DOHH2 (cell line): ENCODE results near the gene SEMA3D.
A peak's percentile ranks its signal among the peaks of the same experiment; 100 is the strongest.

Source experiments
- H3F3A ChIP-seq: fragments of 200-600 bp; sonication (generic), shearing (Covaris generic); 2 replicates; pipeline ENCODE4 v1.6.0; 2016; ENCODE audit warnings: antibody characterized with exemption, mild to moderate bottlenecking; ENCODE audit not compliant: control insufficient read depth, insufficient read depth
- H3K27ac ChIP-seq: fragments of 200-600 bp; sonication (generic); 2 replicates; pipeline ENCODE4 v1.5.1; 2014; ENCODE audit warnings: low read depth, mild to moderate bottlenecking, low read length, moderate library complexity
- H3K27me3 ChIP-seq: fragments of 200-600 bp; sonication (generic); 2 replicates; pipeline ENCODE4 v1.6.1; 2014; ENCODE audit warnings: mild to moderate bottlenecking, low read length, mixed read lengths; ENCODE audit not compliant: control insufficient read depth
- H3K36me3 ChIP-seq: fragments of 200-600 bp; sonication (generic); 2 replicates; pipeline ENCODE4 v1.6.1; 2014; ENCODE audit warnings: mild to moderate bottlenecking, low read length, moderate library complexity, mixed read lengths; ENCODE audit not compliant: control insufficient read depth
- H3K4me1 ChIP-seq: fragments of 200-600 bp; sonication (generic); 2 replicates; pipeline ENCODE4 v1.6.1; 2014; ENCODE audit warnings: mild to moderate bottlenecking, low read length, mixed read lengths; ENCODE audit not compliant: control insufficient read depth
- H3K4me2 ChIP-seq: fragments of 200-600 bp; sonication (generic); 2 replicates; pipeline ENCODE4 v1.6.0; 2014; ENCODE audit warnings: mild to moderate bottlenecking, low read length, moderate library complexity
- H3K4me3 ChIP-seq: fragments of 200-600 bp; sonication (generic); 2 replicates; pipeline ENCODE4 v1.5.1; 2014; ENCODE audit warnings: mild to moderate bottlenecking, low read length, mixed read lengths
- H3K79me2 ChIP-seq: fragments of 200-600 bp; sonication (generic); 2 replicates; pipeline ENCODE4 v1.6.1; 2014; ENCODE audit warnings: mild to moderate bottlenecking, low read length, mixed read lengths; ENCODE audit not compliant: control insufficient read depth
- H3K9me2 ChIP-seq: fragments of 200-600 bp; sonication (generic); replicated peaks from 2 replicates; pipeline ENCODE4 v1.6.1; 2014; ENCODE audit warnings: mild to moderate bottlenecking, low read length, mixed read lengths; ENCODE audit not compliant: control insufficient read depth
- H3K9me3 ChIP-seq: fragments of 200-600 bp; sonication (generic); 2 replicates; pipeline ENCODE4 v1.6.1; 2014; ENCODE audit warnings: antibody characterized with exemption, low read length, mixed read lengths; ENCODE audit not compliant: control insufficient read depth, insufficient read depth
- H4K20me1 ChIP-seq: fragments of 200-600 bp; sonication (generic); 2 replicates; pipeline ENCODE4 v1.6.0; 2014; ENCODE audit warnings: low read depth, mild to moderate bottlenecking, antibody characterized with exemption, low read length, moderate library complexity; ENCODE audit not compliant: control insufficient read depth, insufficient read depth
- EZH2phosphoT487 ChIP-seq: fragments of 200-600 bp; sonication (generic); IDR thresholded peaks from 2 replicates; pipeline ENCODE4 v1.6.1; 2017; ENCODE audit warnings: borderline replicate concordance, mild to moderate bottlenecking, antibody characterized with exemption, low read length, moderate library complexity, mixed read lengths
- TF ChIP-seq, protein P1 (sequence below): fragments of 200-600 bp; sonication (generic); IDR thresholded peaks from one replicate; pipeline ENCODE4 v1.5.1; 2014; ENCODE audit warnings: antibody characterized with exemption, mild to moderate bottlenecking, low read depth, low read length; ENCODE audit not compliant: poor library complexity, severe bottlenecking

Gene SEMA3D

DNA sequence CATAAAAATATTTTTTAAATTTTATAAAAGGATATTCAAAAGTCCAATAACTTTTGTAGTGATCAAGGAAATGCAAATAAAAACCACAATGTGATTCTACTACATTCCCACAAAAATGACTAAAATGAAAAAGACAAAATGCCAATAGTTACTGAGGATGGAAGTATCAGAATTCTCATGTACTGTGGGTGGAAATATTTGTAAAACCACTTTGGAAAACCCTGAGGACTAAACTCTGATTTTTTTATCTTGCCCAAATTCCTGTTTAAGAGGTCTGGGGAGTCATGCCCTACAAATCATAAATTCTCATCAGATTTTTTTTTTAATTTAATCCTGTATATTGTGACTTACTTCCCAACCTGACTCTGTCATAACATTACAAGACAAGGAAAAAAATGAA, 9.8 kb upstream of the SEMA3D start:
- H3K27me3 ChIP-seq, result no peaks in the 10 kb centered on the region
- TF ChIP-seq, protein P1, sequence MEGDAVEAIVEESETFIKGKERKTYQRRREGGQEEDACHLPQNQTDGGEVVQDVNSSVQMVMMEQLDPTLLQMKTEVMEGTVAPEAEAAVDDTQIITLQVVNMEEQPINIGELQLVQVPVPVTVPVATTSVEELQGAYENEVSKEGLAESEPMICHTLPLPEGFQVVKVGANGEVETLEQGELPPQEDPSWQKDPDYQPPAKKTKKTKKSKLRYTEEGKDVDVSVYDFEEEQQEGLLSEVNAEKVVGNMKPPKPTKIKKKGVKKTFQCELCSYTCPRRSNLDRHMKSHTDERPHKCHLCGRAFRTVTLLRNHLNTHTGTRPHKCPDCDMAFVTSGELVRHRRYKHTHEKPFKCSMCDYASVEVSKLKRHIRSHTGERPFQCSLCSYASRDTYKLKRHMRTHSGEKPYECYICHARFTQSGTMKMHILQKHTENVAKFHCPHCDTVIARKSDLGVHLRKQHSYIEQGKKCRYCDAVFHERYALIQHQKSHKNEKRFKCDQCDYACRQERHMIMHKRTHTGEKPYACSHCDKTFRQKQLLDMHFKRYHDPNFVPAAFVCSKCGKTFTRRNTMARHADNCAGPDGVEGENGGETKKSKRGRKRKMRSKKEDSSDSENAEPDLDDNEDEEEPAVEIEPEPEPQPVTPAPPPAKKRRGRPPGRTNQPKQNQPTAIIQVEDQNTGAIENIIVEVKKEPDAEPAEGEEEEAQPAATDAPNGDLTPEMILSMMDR, result no peak
- no peak for TF ChIP-seq EZH2phosphoT487
- no peaks in the 10 kb centered on the region for H3K36me3 ChIP-seq
- no peaks in the 10 kb centered on the region for H3K4me1 ChIP-seq
- no peaks in the 10 kb centered on the region for H3K79me2 ChIP-seq
- H3K9me2 ChIP-seq, result no peaks in the 10 kb centered on the region
- H3F3A ChIP-seq, result no peaks in the 10 kb centered on the region
- H3K27ac ChIP-seq, result no peak overlapping the region
- H3K4me3 ChIP-seq, result no peak overlapping the region
- H3K9me3 ChIP-seq, result no peaks in the 10 kb centered on the region
- H3K4me2 ChIP-seq, result no peak overlapping the region
- no peaks in the 10 kb centered on the region for H4K20me1 ChIP-seq

DNA sequence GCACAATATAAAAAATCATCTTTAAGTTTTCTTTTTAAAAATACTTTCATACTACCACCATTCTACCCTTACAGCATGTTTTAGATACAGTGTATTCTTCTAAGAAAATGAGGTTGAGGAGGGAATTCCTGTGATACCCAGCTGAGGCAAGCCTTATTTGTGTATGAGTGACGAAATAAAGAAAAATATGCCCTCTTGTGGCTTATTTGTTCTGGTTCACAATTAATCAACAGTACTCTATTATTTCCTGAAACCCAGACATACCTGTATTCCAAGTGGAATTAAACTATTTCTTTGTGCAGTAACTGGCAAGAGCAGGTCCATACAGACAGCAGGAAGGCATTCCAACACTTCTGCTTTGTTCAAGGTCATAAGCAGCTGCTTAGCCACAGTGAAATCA, 4.5 kb upstream of the SEMA3D start:
- Histone ChIP-seq H3F3A (no peaks in the 10 kb centered on the region), H3K27me3 (no peaks in the 10 kb centered on the region), H3K9me2 (no peaks in the 10 kb centered on the region), H3K9me3 (peaks cover 4% of the 10 kb centered on the region; the same call in 1 of the 2 replicates), H4K20me1 (no peaks in the 10 kb centered on the region), H3K4me2 (no peak overlapping the region), H3K79me2 (no peaks in the 10 kb centered on the region), H3K4me1 (no peaks in the 10 kb centered on the region), H3K4me3 (no peak overlapping the region), H3K36me3 (no peaks in the 10 kb centered on the region), H3K27ac (no peak overlapping the region)
- TF ChIP-seq EZH2phosphoT487, result no peak
- TF ChIP-seq, protein P1, result peak; percentile 32

DNA sequence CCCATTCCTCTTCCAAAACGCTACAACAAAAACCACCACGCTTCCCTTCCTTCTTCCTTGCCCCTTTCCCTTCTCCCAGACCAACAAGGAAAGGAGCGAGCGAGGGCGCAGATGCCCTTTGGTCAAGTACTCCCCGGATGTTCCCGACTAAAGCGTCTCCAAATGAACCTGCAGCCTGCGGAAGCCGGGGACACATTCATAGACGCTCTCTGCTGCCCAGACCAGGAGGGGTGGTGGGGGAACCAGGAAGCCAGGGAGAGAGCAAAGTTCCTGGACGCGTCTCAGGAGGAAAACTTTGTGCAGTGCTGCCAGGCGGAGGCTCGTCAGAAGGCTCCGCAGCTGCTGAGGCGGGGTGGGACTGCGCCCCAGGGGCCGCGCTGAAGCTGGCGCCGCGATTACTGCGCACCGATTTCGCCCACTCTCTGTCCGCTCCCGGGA, 754 bp downstream of the SEMA3D start:
- Histone ChIP-seq H3K27me3 (no peaks in the 10 kb centered on the region), H4K20me1 (no peaks in the 10 kb centered on the region), H3K9me2 (no peaks in the 10 kb centered on the region), H3K4me1 (no peaks in the 10 kb centered on the region), H3K4me2 (no peak overlapping the region), H3F3A (no peaks in the 10 kb centered on the region), H3K36me3 (no peaks in the 10 kb centered on the region), H3K4me3 (no peak overlapping the region), H3K9me3 (peaks cover 19% of the 10 kb centered on the region; the same call in 1 of the 2 replicates), H3K27ac (no peak overlapping the region), H3K79me2 (no peaks in the 10 kb centered on the region)
- TF ChIP-seq EZH2phosphoT487, result no peak
- TF ChIP-seq, protein P1, result no peak
